GM10847 (cell line): Measurements from ENCODE around the gene CLCN7.

ENCODE experiments used
- POLR2A ChIP-seq: IDR thresholded peaks from 2 replicates; pipeline ENCODE4 v1.6.1; 2011; ENCODE audit not compliant: insufficient read length; ENCODE audit errors: extremely low read depth

The CLCN7 gene

GRCh38 chr16:1474796-1475551, at the start of gene CLCN7:
CLCN7 (minus strand) TSS chr16:1475028; CDS start chr16:1474974, 54 bp downstream.
- peak; percentile 95 for TF ChIP-seq POLR2A

GRCh38 chr16:1524366-1524765, 49.5 kb upstream of the CLCN7 start:
- no peak for TF ChIP-seq POLR2A

GRCh38 chr16:1523581-1524245, 48.9 kb upstream of the CLCN7 start:
- no peak for TF ChIP-seq POLR2A

GRCh38 chr16:1520461-1520860, 45.6 kb upstream of the CLCN7 start:
- no peak for TF ChIP-seq POLR2A

- TF ChIP-seq POLR2A = no peak
Measured at GRCh38 chr16:1519831-1520230, 45.0 kb upstream of the CLCN7 start.

- no peak for TF ChIP-seq POLR2A
Measured at GRCh38 chr16:1518626-1519135, 43.9 kb upstream of the CLCN7 start.

- no peak for TF ChIP-seq POLR2A
Measured at GRCh38 chr16:1514507-1514906, 39.7 kb upstream of the CLCN7 start.

- TF ChIP-seq POLR2A = no peak
Measured at GRCh38 chr16:1512774-1513173, 37.9 kb upstream of the CLCN7 start.

- no peak for TF ChIP-seq POLR2A
Measured at GRCh38 chr16:1511662-1512569, 37.1 kb upstream of the CLCN7 start.

- no peak for TF ChIP-seq POLR2A
Measured at GRCh38 chr16:1510941-1511351, 36.1 kb upstream of the CLCN7 start.

GRCh38 chr16:1510272-1510671, 35.4 kb upstream of the CLCN7 start:
- TF ChIP-seq POLR2A = no peak

GRCh38 chr16:1509307-1510221, 34.7 kb upstream of the CLCN7 start:
- no peak for TF ChIP-seq POLR2A

- no peak for TF ChIP-seq POLR2A
Measured at GRCh38 chr16:1508494-1509187, 33.8 kb upstream of the CLCN7 start.
